Suprapubic skin (tissue), 4 donors: ENCODE measurements around the gene IFNB1. TPM values are rescaled to one million over a fixed set of nuclear protein-coding genes. Genes with fewer than 3 reads are reported as not detected.

Experiments
- DNase-seq, 2 donors: peaks; one replicate each; pipeline ENCODE4 v3.0.0-alpha.2; 2019; ENCODE audit warnings: low spot score in 2 of 2
- H3K27ac ChIP-seq: fragments of 200-600 bp; sonication (generic); one replicate; pipeline ENCODE4 v1.5.1; 2019
- H3K27me3 ChIP-seq: fragments of 200-600 bp; sonication (generic); one replicate; pipeline ENCODE4 v1.5.1; 2019
- H3K36me3 ChIP-seq: fragments of 200-600 bp; sonication (generic); one replicate; pipeline ENCODE4 v1.5.1; 2019
- H3K4me1 ChIP-seq: fragments of 200-600 bp; sonication (generic); one replicate; pipeline ENCODE4 v1.5.1; 2019
- H3K4me3 ChIP-seq: fragments of 200-600 bp; sonication (generic); one replicate; pipeline ENCODE4 v1.5.1; 2019; ENCODE audit warnings: mild to moderate bottlenecking
- H3K9me3 ChIP-seq: fragments of 200-600 bp; sonication (generic); one replicate; pipeline ENCODE4 v1.5.1; 2019
- EP300 ChIP-seq: sonication (generic); formaldehyde crosslinking; IDR thresholded peaks from one replicate; pipeline ENCODE4 v1.6.1; 2017; ENCODE audit warnings: antibody characterized with exemption
- POLR2A ChIP-seq, 2 donors: fragments of 450-650 bp; IDR thresholded peaks; one replicate each; pipeline ENCODE4 v1.6.1; 2017; ENCODE audit warnings: antibody characterized with exemption in 2 of 2, mild to moderate bottlenecking in 2 of 2, moderate library complexity in 2 of 2
- POLR2AphosphoS5 ChIP-seq, 3 donors: sonication (generic); formaldehyde crosslinking; IDR thresholded peaks; one replicate each; pipeline ENCODE4 v1.6.1; 2017; ENCODE audit warnings: antibody characterized with exemption in 3 of 3
- WGBS: methylation state at CpG from one replicate; pipeline ENCODE4 v1.1.5; 2018; 5-methylcytosine and 5-hydroxymethylcytosine counted together
- total RNA-seq, 4 donors: library from RNA; depleted of rRNA; stranded (reverse); fragments of >200 nt; gene quantifications; one replicate each; pipeline ENCODE4 v1.1.0, GENCODE V29; 2016
- TF ChIP-seq, protein P1 (sequence below), 2 donors: fragments of 200-600 bp in 1 of 2; fragments of 450-650 bp in 1 of 2; sonication (generic) in 1 of 2; IDR thresholded peaks; one replicate each; pipeline ENCODE4 v1.5.1; 2016 to 2019; ENCODE audit warnings: antibody characterized with exemption in 2 of 2, mild to moderate bottlenecking in 1 of 2, moderate library complexity in 1 of 2

Gene IFNB1
- total RNA-seq, 4 donors from 2014 or later: not detected

DNA sequence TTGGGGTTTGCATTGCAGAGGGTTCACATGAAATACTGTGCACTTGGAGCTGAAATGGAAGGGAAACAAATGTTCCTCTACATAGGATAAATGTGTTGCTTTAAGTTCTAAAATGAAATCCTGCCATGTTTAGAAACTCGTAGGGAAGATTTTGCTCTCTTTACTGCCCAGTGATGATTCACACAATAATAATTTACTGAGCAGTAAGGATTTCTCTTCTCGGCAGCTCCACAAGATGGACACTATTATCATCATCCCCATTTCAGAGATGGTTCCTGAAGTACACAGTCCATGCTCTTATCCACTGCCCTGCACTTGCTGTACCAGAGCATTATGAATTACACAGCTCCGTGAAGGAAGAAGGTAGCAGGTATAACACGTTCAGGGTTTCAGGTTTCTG, 50.4 kb downstream of the IFNB1 start:
- no peak overlapping the region for H3K4me3 ChIP-seq
- TF ChIP-seq EP300 (no peak), POLR2AphosphoS5 (IDR thresholded peaks at IDR 0.05) (no peak), POLR2A (IDR thresholded peaks at IDR 0.05) (no peak)
- TF ChIP-seq, protein P1, sequence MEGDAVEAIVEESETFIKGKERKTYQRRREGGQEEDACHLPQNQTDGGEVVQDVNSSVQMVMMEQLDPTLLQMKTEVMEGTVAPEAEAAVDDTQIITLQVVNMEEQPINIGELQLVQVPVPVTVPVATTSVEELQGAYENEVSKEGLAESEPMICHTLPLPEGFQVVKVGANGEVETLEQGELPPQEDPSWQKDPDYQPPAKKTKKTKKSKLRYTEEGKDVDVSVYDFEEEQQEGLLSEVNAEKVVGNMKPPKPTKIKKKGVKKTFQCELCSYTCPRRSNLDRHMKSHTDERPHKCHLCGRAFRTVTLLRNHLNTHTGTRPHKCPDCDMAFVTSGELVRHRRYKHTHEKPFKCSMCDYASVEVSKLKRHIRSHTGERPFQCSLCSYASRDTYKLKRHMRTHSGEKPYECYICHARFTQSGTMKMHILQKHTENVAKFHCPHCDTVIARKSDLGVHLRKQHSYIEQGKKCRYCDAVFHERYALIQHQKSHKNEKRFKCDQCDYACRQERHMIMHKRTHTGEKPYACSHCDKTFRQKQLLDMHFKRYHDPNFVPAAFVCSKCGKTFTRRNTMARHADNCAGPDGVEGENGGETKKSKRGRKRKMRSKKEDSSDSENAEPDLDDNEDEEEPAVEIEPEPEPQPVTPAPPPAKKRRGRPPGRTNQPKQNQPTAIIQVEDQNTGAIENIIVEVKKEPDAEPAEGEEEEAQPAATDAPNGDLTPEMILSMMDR (IDR thresholded peaks at IDR 0.05): no peak
- 69% methylated on average over 4 of the region's 4 CpGs for WGBS
- H3K27ac ChIP-seq: no peak overlapping the region
- no peaks in the 10 kb centered on the region for H3K27me3 ChIP-seq
- peaks cover 13% of the 10 kb centered on the region for H3K4me1 ChIP-seq
- DNase-seq: no peak
- no peaks in the 10 kb centered on the region for H3K9me3 ChIP-seq
- H3K36me3 ChIP-seq: no peaks in the 10 kb centered on the region

Other genes with a start within 250 kb of the IFNB1 start
- gene HACD4, start 46.3 kb downstream of the IFNB1 start, total RNA-seq: 1 to 10 TPM; 1.9 to 4.1 (median 2.9) TPM
- not detected for gene IFNW1, start 63.9 kb upstream of the IFNB1 start, total RNA-seq
- not detected for gene IFNA21, start 88.7 kb upstream of the IFNB1 start, total RNA-seq
- gene IFNA4, start 109.6 kb upstream of the IFNB1 start, total RNA-seq: not detected
- not detected for gene IFNA7, start 124.3 kb upstream of the IFNB1 start, total RNA-seq
- gene IFNA10, start 129.2 kb upstream of the IFNB1 start, total RNA-seq: not detected
- gene IFNA16, start 139.4 kb upstream of the IFNB1 start, total RNA-seq: not detected
- gene IFNA17, start 150.3 kb upstream of the IFNB1 start, total RNA-seq: not detected
- not detected for gene IFNA14, start 162.1 kb upstream of the IFNB1 start, total RNA-seq
- not detected for gene IFNA5, start 227.4 kb upstream of the IFNB1 start, total RNA-seq